IMR-90 (cell line): Measurements from ENCODE around the gene S100A1. TPM values are rescaled to one million over a fixed set of nuclear protein-coding genes. Genes with fewer than 3 reads are reported as not detected.

Experiments used
- ATAC-seq: fragments of 200-7000 bp; cut with Tn5 transposase; 2 replicates; pipeline ENCODE4 v1.9.1; 2020; ENCODE audit warnings: low read depth, mild to moderate bottlenecking, moderate library complexity
- BruUV-seq: library from RNA; stranded (reverse); fragments of 400-500 nt; replicated peaks from 2 replicates; lab custom pipeline; 2021; lab: Mats Ljungman, UMichigan
- CTCF ChIA-PET: fragments of 300-600 bp; formaldehyde crosslinking; extraction: SDS; loops from one replicate; lab custom pipeline; 2021; ENCODE audit warnings: antibody characterized with exemption; lab: Yijun Ruan, JAX
- POLR2A ChIA-PET: fragments of 300-600 bp; sonication (Branson Sonifier 250); formaldehyde crosslinking; loops from one replicate; lab custom pipeline; 2022; ENCODE audit warnings: antibody characterized with exemption; ENCODE audit not compliant: unreplicated experiment; lab: Charles Lee
- DNase-seq: peaks from one replicate; pipeline ENCODE4 v3.0.0; 2013
- H2AFZ ChIP-seq: replicated peaks from 2 replicates; pipeline ENCODE3; 2013; ENCODE audit warnings: low read length, mild to moderate bottlenecking; ENCODE audit not compliant: poor library complexity
- H2AK5ac ChIP-seq: 2 replicates; pipeline ENCODE4 v1.6.1; 2013; ENCODE audit warnings: low read depth, low read length, inconsistent platforms
- H2AK9ac ChIP-seq: replicated peaks from 2 replicates; pipeline ENCODE3; 2013; ENCODE audit warnings: mild to moderate bottlenecking, low read depth, low read length, moderate library complexity; ENCODE audit not compliant: poor library complexity
- H2BK120ac ChIP-seq: 2 replicates; pipeline ENCODE4 v1.6.1; 2013; ENCODE audit warnings: low read depth, low read length, inconsistent platforms
- H2BK15ac ChIP-seq: 3 replicates; pipeline ENCODE4 v1.6.1; 2013; ENCODE audit warnings: low read depth, low read length, inconsistent platforms
- H2BK20ac ChIP-seq: 2 replicates; pipeline ENCODE4 v1.6.1; 2013; ENCODE audit warnings: low read depth, mild to moderate bottlenecking, inconsistent platforms, low read length, moderate library complexity
- H2BK5ac ChIP-seq: 2 replicates; pipeline ENCODE4 v1.6.1; 2013; ENCODE audit warnings: mild to moderate bottlenecking, low read depth, low read length, inconsistent platforms; ENCODE audit not compliant: poor library complexity, severe bottlenecking
- H3K14ac ChIP-seq: replicated peaks from 2 replicates; pipeline ENCODE4 v1.6.1; 2013; ENCODE audit warnings: low read depth, low read length, inconsistent platforms
- H3K18ac ChIP-seq: 2 replicates; pipeline ENCODE4 v1.6.1; 2013; ENCODE audit warnings: low read depth, low read length, control low read depth
- H3K23ac ChIP-seq: 2 replicates; pipeline ENCODE4 v1.6.1; 2013; ENCODE audit warnings: low read depth, low read length, inconsistent platforms
- H3K27ac ChIP-seq: 2 replicates; pipeline ENCODE4 v1.5.1; 2013; ENCODE audit warnings: mild to moderate bottlenecking, control low read depth, low read length; ENCODE audit not compliant: insufficient read depth
- H3K27me3 ChIP-seq: 2 replicates; pipeline ENCODE4 v1.6.1; 2013; ENCODE audit warnings: low read length; ENCODE audit not compliant: control insufficient read depth, insufficient read depth
- H3K36me3 ChIP-seq: 2 replicates; pipeline ENCODE4 v1.6.1; 2013; ENCODE audit warnings: low read length, mixed read lengths; ENCODE audit not compliant: control insufficient read depth, insufficient read depth
- H3K4ac ChIP-seq: 2 replicates; pipeline ENCODE4 v1.6.1; 2013; ENCODE audit warnings: low read depth, low read length, inconsistent platforms
- H3K4me1 ChIP-seq: 2 replicates; pipeline ENCODE4 v1.6.1; 2013; ENCODE audit warnings: low read length, mixed read lengths; ENCODE audit not compliant: control insufficient read depth, insufficient read depth
- H3K4me2 ChIP-seq: 2 replicates; pipeline ENCODE4 v1.6.1; 2013; ENCODE audit warnings: low read depth, mild to moderate bottlenecking, control low read depth, low read length, moderate library complexity
- H3K4me3 ChIP-seq: 2 replicates; pipeline ENCODE4 v1.5.1; 2013; ENCODE audit warnings: low read depth, mild to moderate bottlenecking, control low read depth, low read length, moderate library complexity; ENCODE audit not compliant: insufficient read depth
- H3K56ac ChIP-seq: 2 replicates; pipeline ENCODE4 v1.6.1; 2013; ENCODE audit warnings: low read length, inconsistent platforms; ENCODE audit not compliant: insufficient read depth; ENCODE audit errors: extremely low read depth
- H3K79me1 ChIP-seq, 2 experiments: 2 replicates each; pipeline ENCODE4 v1.6.1; 2013; ENCODE audit warnings: low read length in 2 of 2, inconsistent platforms in 1 of 2, low read depth in 1 of 2
- H3K9ac ChIP-seq: 2 replicates; pipeline ENCODE4 v1.6.1; 2013; ENCODE audit warnings: low read depth, low read length, control low read depth
- H3K9me1 ChIP-seq: 2 replicates; pipeline ENCODE4 v1.6.1; 2013; ENCODE audit warnings: low read length, inconsistent platforms; ENCODE audit not compliant: insufficient read depth
- H3K9me3 ChIP-seq: 2 replicates; pipeline ENCODE4 v1.6.1; 2013; ENCODE audit warnings: low read length; ENCODE audit not compliant: control insufficient read depth, insufficient read depth
- H4K20me1 ChIP-seq: 2 replicates; pipeline ENCODE4 v1.6.1; 2013; ENCODE audit warnings: low read length, inconsistent platforms; ENCODE audit not compliant: insufficient read depth
- H4K5ac ChIP-seq: 2 replicates; pipeline ENCODE4 v1.6.1; 2013; ENCODE audit warnings: mild to moderate bottlenecking, low read depth, low read length, control low read depth
- H4K8ac ChIP-seq, 2 experiments: 2 replicates each; pipeline ENCODE4 v1.6.1; 2013; ENCODE audit warnings: low read depth in 2 of 2, low read length in 2 of 2, control low read depth in 1 of 2, inconsistent platforms in 1 of 2
- H4K91ac ChIP-seq: 2 replicates; pipeline ENCODE4 v1.6.1; 2013; ENCODE audit warnings: low read depth, low read length, inconsistent platforms; ENCODE audit not compliant: insufficient read depth
- BHLHE40 ChIP-seq: fragments of 150-350 bp; IDR thresholded peaks from 2 replicates; pipeline ENCODE4 v1.6.1; 2016; ENCODE audit warnings: mild to moderate bottlenecking, low read depth, low read length
- CEBPB ChIP-seq: IDR thresholded peaks from 2 replicates; pipeline ENCODE4 v1.6.1; 2012; ENCODE audit warnings: low read depth, low read length, improper control_type of control experiment
- CTCF ChIP-seq: conservative IDR thresholded peaks from 2 replicates; pipeline ENCODE4 v1.5.1; 2012; ENCODE audit warnings: mild to moderate bottlenecking, low read depth, low read length, improper control_type of control experiment
- MAFK ChIP-seq: IDR thresholded peaks from 2 replicates; pipeline ENCODE4 v1.6.1; 2012; ENCODE audit warnings: low read depth, low read length, improper control_type of control experiment
- MAZ ChIP-seq: IDR thresholded peaks from 2 replicates; pipeline ENCODE4 v1.6.1; 2012; ENCODE audit warnings: low read depth, mild to moderate bottlenecking, low read length, improper control_type of control experiment, moderate library complexity, borderline replicate concordance
- RFX5 ChIP-seq: IDR thresholded peaks from 2 replicates; pipeline ENCODE4 v1.8.0; 2012; ENCODE audit warnings: low read depth, mild to moderate bottlenecking, low read length, moderate library complexity
- SMC3 ChIP-seq: fragments of 150-350 bp; IDR thresholded peaks from 2 replicates; pipeline ENCODE4 v1.6.1; 2016; ENCODE audit warnings: low read depth, mild to moderate bottlenecking, antibody characterized with exemption, low read length, moderate library complexity
- WGBS, 2 experiments: methylation state at CpG; one replicate each; pipeline versions ENCODE4 v1.1.5 to v1.1.7; 2013; ENCODE audit warnings: missing lambda C conversion rate in 2 of 2; ENCODE audit not compliant: insufficient read length in 1 of 2; ENCODE audit errors: extremely low coverage in 2 of 2; 5-methylcytosine and 5-hydroxymethylcytosine counted together
- dilution Hi-C: fragments of 300-500 bp; cut with HindIII; formaldehyde crosslinking; loops from one replicate; pipeline ENCODE4 v1.14.3; 2018; ENCODE audit warnings: low sequenced_read_pairs; ENCODE audit not compliant: unreplicated experiment
- in situ Hi-C: fragments of 300-500 bp; cut with MboI; formaldehyde crosslinking; loops from 3 replicates; pipeline ENCODE4 v1.14.3; 2019; ENCODE audit warnings: low sequenced_read_pairs, inconsistent platforms, mixed read lengths
- intact Hi-C: fragments of 100-400 bp; cut with micrococcal nuclease; formaldehyde crosslinking; loops from 2 replicates; pipeline ENCODE4 v1.10.0; 2022
- polyA plus RNA-seq, 3 experiments: library from polyadenylated mRNA; depleted of rRNA; stranded (reverse); fragments of >200 nt; gene quantifications; 2 replicates each; pipeline ENCODE4 v1.2.3, GENCODE V29; 2012; ENCODE audit warnings: low replicate concordance in 1 of 3
- total RNA-seq: library from RNA; depleted of rRNA; stranded (reverse); fragments of >200 nt; gene quantifications from 2 replicates; pipeline ENCODE4 v1.2.3, GENCODE V29; 2012
- TF ChIP-seq, protein P1 (sequence below): fragments of 150-350 bp; IDR thresholded peaks from 2 replicates; pipeline ENCODE4 v1.6.1; 2016; ENCODE audit warnings: low read depth, mild to moderate bottlenecking, low read length, moderate library complexity, borderline replicate concordance

Gene S100A1
- total and polyA plus RNA-seq, 2 of the 4 experiments (the other 2 are of a cell fraction): 0.18 to 0.29 TPM

GRCh38 chr1:153606194-153606593 is 22.0 kb upstream of the S100A1 start:
- Histone ChIP-seq H2AK9ac (no peak overlapping the region), H3K4me1 (peaks cover 31% of the 10 kb centered on the region), H3K27ac (no peak overlapping the region), H3K79me1 (peaks cover 15 to 59% of the 10 kb centered on the region in 2 experiments), H3K56ac (no peak overlapping the region), H4K5ac (no peak overlapping the region), H3K4ac (no peak overlapping the region), H3K9ac (no peak overlapping the region), H2BK120ac (no peak overlapping the region), H3K9me1 (peaks cover 17% of the 10 kb centered on the region), H3K36me3 (peaks cover 22% of the 10 kb centered on the region), H3K23ac (no peak overlapping the region), H3K14ac (no peak overlapping the region), H2AFZ (no peak overlapping the region), H2BK5ac (no peak overlapping the region), H3K18ac (no peak overlapping the region), H3K4me2 (no peak overlapping the region), H3K27me3 (no peaks in the 10 kb centered on the region), H3K9me3 (no peaks in the 10 kb centered on the region), H3K4me3 (no peak overlapping the region), H4K8ac (no peak overlapping the region), H2BK15ac (no peak overlapping the region), H4K20me1 (peaks cover 11% of the 10 kb centered on the region; the same call in 1 of the 2 replicates), H4K91ac (no peak overlapping the region), H2BK20ac (no peak overlapping the region), H2AK5ac (no peak overlapping the region)
- DNase-seq (no peak), ATAC-seq (no peak)
- CTCF ChIA-PET: no interaction called here
- POLR2A ChIA-PET: no interaction called here
- dilution Hi-C loops (no loop called here), in situ Hi-C loops (no loop called here), intact Hi-C loops (no loop called here)
- BruUV-seq: no TSS peak
- WGBS, 2 experiments: no CpG with 5 or more reads among the region's 11 CpGs
- TF ChIP-seq, protein P1, sequence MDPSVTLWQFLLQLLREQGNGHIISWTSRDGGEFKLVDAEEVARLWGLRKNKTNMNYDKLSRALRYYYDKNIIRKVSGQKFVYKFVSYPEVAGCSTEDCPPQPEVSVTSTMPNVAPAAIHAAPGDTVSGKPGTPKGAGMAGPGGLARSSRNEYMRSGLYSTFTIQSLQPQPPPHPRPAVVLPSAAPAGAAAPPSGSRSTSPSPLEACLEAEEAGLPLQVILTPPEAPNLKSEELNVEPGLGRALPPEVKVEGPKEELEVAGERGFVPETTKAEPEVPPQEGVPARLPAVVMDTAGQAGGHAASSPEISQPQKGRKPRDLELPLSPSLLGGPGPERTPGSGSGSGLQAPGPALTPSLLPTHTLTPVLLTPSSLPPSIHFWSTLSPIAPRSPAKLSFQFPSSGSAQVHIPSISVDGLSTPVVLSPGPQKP: no peak
- TF ChIP-seq MAZ: no peak
- TF ChIP-seq SMC3: no peak
- no peak for TF ChIP-seq CEBPB
- no peak for TF ChIP-seq RFX5
- no peak for TF ChIP-seq MAFK
- TF ChIP-seq BHLHE40: no peak
- no peak for TF ChIP-seq CTCF
